Adrenal gland (tissue), 12 donors: ENCODE data around the gene SCP2D1. TPM values are rescaled to one million over a fixed set of nuclear protein-coding genes. Genes with fewer than 3 reads are reported as not detected.

ENCODE experiments used
- DNase-seq, 7 donors: peaks; one replicate each; pipeline ENCODE4 v3.0.0-alpha.2; 2019 to 2020
- H3K27ac ChIP-seq, 5 donors: fragments of 200-600 bp; sonication (generic) in 4 of 5; 1 replicate in 3 of 5; 2 replicates in 2 of 5; pipeline versions ENCODE4 v1.5.1 to v1.8.0; 2016 to 2020; ENCODE audit warnings: mild to moderate bottlenecking in 1 of 5
- H3K27me3 ChIP-seq: fragments of 200-600 bp; 2 replicates; pipeline ENCODE4 v1.8.0; 2021
- H3K36me3 ChIP-seq, 2 donors: fragments of 200-600 bp; replicated peaks in 1 of 2; 1 replicate in 1 of 2; 2 replicates in 1 of 2; pipeline versions ENCODE4 v1.5.1 to v1.8.0; 2018 to 2022
- H3K4me1 ChIP-seq, 2 donors: fragments of 200-600 bp; replicated peaks in 1 of 2; 1 replicate in 1 of 2; 2 replicates in 1 of 2; pipeline versions ENCODE4 v1.5.1 to v1.8.0; 2018 to 2021
- H3K4me3 ChIP-seq, 4 donors: fragments of 200-600 bp; sonication (generic) in 3 of 4; one replicate each; pipeline ENCODE4 v1.5.1; 2016 to 2018
- H3K9me3 ChIP-seq, 3 donors: fragments of 200-600 bp; sonication (generic) in 1 of 3; replicated peaks in 1 of 3; 1 replicate in 2 of 3; 2 replicates in 1 of 3; pipeline versions ENCODE4 v1.5.1 to v1.8.0; 2016 to 2021
- POLR2A ChIP-seq, 2 donors: fragments of 450-650 bp; IDR thresholded peaks; one replicate each; pipeline ENCODE4 v1.6.1; 2017; ENCODE audit warnings: antibody characterized with exemption in 2 of 2, mild to moderate bottlenecking in 2 of 2, moderate library complexity in 1 of 2
- WGBS, 4 donors: extraction: QIAGEN DNeasy Blood & Tissue Kit in 2 of 4; methylation state at CpG; one replicate each; pipeline versions ENCODE4 v1.1.5 to v1.1.7; 2013 to 2017; 5-methylcytosine and 5-hydroxymethylcytosine counted together
- intact Hi-C, 2 donors: fragments of 100-400 bp; cut with DNase I; formaldehyde crosslinking; loops; one replicate each; pipeline versions ENCODE4 v1.14.1 to v1.15.0; 2022 to 2023
- polyA plus RNA-seq, 3 donors: library from polyadenylated mRNA; stranded (reverse); fragments of 200-250 nt in 2 of 3; fragments of 350-450 nt in 1 of 3; fragmentation: Illumina TruSeq in 1 of 3; extraction: RNeasy Lipid Tissue Mini Kit (QIAGEN cat#74804) in 1 of 3; gene quantifications; one replicate each; pipeline ENCODE4 v1.2.3, GENCODE V29; 2013 to 2014
- total RNA-seq, 9 donors: library from RNA; depleted of rRNA in 4 of 9; stranded (reverse); fragments of >200 nt in 4 of 9; fragments of 120-200 nt in 1 of 9; fragmentation: NEBNext Ultra II Directional in 1 of 9; extraction: Animal tissue kit (Norgen Biotek cat#: 25700) in 1 of 9; gene quantifications; one replicate each; pipeline versions ENCODE4 v1.1.0 to v1.2.4, GENCODE V29; 2013 to 2023
- TF ChIP-seq, protein P1 (sequence below), 6 experiments: fragments of 450-650 bp in 4 of 6; fragments of 200-600 bp in 2 of 6; sonication (generic) in 1 of 6; IDR thresholded peaks; 1 replicate in 5 of 6; 2 replicates in 1 of 6; pipeline versions ENCODE4 v1.5.1 to v1.8.0; 2016 to 2021; ENCODE audit warnings: antibody characterized with exemption in 6 of 6, mild to moderate bottlenecking in 2 of 6, moderate library complexity in 1 of 6
- donor health status: healthy with polysubstance abuse.
- donor health status: Bipolar disorder and iron deficiency.
- donor health status: DM: yes; HTN: yes; CAD: no.
- donor health status: DM: no; HTN: no; CAD: no.
- donor health status: DM: no; HTN: no; CAD: no.
- donor health status: DM: yes; HTN: yes; CAD: no.

SCP2D1 gene
- total and polyA plus RNA-seq, 12 donors, result not detected

DNA sequence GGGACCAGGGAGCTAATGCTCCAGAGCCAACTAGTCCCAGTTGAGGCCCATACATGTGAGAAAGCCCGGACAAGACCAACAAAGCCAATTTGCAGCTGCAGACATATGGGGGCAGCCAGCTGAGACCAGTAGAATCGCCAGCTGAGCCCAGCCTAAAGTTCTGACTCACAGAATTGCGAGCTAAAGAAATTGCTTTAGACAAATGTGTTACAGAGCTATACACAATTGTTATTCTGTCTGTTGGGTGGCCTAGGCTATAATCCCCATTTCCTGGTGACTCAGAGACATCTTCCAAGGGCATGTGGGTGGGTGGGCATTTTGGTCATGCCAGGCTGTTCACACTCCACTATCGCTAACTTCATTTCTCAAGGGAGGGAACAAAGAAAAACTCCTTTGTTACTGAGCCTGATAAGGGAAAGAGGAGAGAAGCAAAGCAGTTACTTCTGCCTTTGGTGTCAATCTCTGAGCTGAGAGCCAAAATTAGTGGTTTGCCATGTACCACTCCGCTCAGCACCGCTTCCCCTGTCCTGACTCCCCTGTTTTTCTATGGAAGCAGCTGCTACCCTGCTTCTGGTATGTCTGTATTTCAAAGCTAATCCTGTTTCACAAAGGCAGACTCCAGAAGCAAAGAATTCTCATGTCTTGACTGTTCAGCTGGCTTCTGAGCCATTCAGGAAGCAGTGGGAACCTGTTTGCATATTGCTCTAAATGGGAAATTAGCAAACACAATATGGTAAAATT is 26.1 kb downstream of the SCP2D1 start:
- Histone ChIP-seq H3K27me3 (no peaks in the 10 kb centered on the region), H3K4me1 (no peaks in the 10 kb centered on the region), H3K4me3 (no peak overlapping the region), H3K9me3 (no peaks in the 10 kb centered on the region), H3K27ac (no peak overlapping the region), H3K36me3 (no peaks in the 10 kb centered on the region)
- DNase-seq, result no peak
- TF ChIP-seq, protein P1, sequence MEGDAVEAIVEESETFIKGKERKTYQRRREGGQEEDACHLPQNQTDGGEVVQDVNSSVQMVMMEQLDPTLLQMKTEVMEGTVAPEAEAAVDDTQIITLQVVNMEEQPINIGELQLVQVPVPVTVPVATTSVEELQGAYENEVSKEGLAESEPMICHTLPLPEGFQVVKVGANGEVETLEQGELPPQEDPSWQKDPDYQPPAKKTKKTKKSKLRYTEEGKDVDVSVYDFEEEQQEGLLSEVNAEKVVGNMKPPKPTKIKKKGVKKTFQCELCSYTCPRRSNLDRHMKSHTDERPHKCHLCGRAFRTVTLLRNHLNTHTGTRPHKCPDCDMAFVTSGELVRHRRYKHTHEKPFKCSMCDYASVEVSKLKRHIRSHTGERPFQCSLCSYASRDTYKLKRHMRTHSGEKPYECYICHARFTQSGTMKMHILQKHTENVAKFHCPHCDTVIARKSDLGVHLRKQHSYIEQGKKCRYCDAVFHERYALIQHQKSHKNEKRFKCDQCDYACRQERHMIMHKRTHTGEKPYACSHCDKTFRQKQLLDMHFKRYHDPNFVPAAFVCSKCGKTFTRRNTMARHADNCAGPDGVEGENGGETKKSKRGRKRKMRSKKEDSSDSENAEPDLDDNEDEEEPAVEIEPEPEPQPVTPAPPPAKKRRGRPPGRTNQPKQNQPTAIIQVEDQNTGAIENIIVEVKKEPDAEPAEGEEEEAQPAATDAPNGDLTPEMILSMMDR (IDR thresholded peaks at IDR 0.05), result no peak
- no peak for TF ChIP-seq POLR2A (IDR thresholded peaks at IDR 0.05)
- WGBS, 4 donors, result 84 to 94% (median 87%) methylated on average over 6 of the region's 6 CpGs
- intact Hi-C loops, result no loop called here

GRCh38 chr20:18840248-18840645 is 26.7 kb downstream of the SCP2D1 start:
- no peak overlapping the region for H3K27ac ChIP-seq
- H3K4me1 ChIP-seq, result no peaks in the 10 kb centered on the region
- intact Hi-C loops, result no loop called here
- no peak for DNase-seq
- TF ChIP-seq, protein P1 (IDR thresholded peaks at IDR 0.05), result no peak
- no peak for TF ChIP-seq POLR2A (IDR thresholded peaks at IDR 0.05)
- H3K4me3 ChIP-seq, result no peak overlapping the region
- no peaks in the 10 kb centered on the region for H3K36me3 ChIP-seq
- 83 to 89% (median 88%) methylated on average over 8 of the region's 8 CpGs for WGBS, 4 donors
- H3K9me3 ChIP-seq, result no peaks in the 10 kb centered on the region
- no peaks in the 10 kb centered on the region for H3K27me3 ChIP-seq

DNA sequence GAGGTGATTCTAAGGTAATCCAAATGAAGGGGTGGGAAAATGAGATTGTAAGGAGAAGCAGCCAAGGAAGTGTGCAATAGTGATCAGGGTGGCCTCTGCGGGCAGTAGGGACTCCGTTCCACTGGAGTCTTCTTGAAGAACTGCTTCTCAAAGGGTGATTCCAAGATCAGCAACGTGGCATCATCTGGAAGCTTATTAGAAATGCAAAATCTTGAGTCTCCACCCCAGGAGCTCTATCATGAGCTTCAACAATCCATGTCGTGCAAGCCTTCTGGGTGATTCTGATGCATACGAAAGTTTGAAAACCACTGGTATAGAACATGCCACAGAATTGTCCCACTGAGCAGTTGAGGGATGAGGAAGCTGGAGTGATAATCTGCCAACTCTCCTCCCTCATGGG is 31.4 kb downstream of the SCP2D1 start:
- no peak for DNase-seq
- intact Hi-C loops, result no loop called here
- TF ChIP-seq, protein P1 (IDR thresholded peaks at IDR 0.05), result no peak
- WGBS, 4 donors, result 62 to 73% (median 65%) methylated on average over 5 of the region's 5 CpGs
- Histone ChIP-seq H3K27me3 (no peaks in the 10 kb centered on the region), H3K36me3 (no peaks in the 10 kb centered on the region), H3K27ac (no peak overlapping the region), H3K4me3 (no peak overlapping the region), H3K9me3 (no peaks in the 10 kb centered on the region), H3K4me1 (no peaks in the 10 kb centered on the region)

GRCh38 chr20:18847226-18847755 is 33.7 kb downstream of the SCP2D1 start:
- no peak for DNase-seq
- 69 to 82% (median 77%) methylated on average over 7 of the region's 7 CpGs for WGBS, 4 donors
- intact Hi-C loops, result no loop called here

GRCh38 chr20:18849131-18849530 is 35.5 kb downstream of the SCP2D1 start:
- Histone ChIP-seq H3K27ac (no peak overlapping the region), H3K4me3 (no peak overlapping the region), H3K4me1 (no peaks in the 10 kb centered on the region), H3K9me3 (no peaks in the 10 kb centered on the region), H3K36me3 (no peaks in the 10 kb centered on the region), H3K27me3 (no peaks in the 10 kb centered on the region)
- DNase-seq, result no peak
- no peak for TF ChIP-seq POLR2A (IDR thresholded peaks at IDR 0.05)
- TF ChIP-seq, protein P1 (IDR thresholded peaks at IDR 0.05), result no peak
- intact Hi-C loops, result no loop called here
- WGBS, 4 donors, result 75 to 87% (median 81%) methylated on average over 3 of the region's 3 CpGs

More at GRCh38 chr20:18847226-18847755, 33.7 kb downstream of the SCP2D1 start:
- Histone ChIP-seq H3K36me3 (no peaks in the 10 kb centered on the region), H3K27me3 (no peaks in the 10 kb centered on the region), H3K27ac (no peak overlapping the region), H3K9me3 (no peaks in the 10 kb centered on the region), H3K4me3 (no peak overlapping the region), H3K4me1 (no peaks in the 10 kb centered on the region)
- no peak for TF ChIP-seq POLR2A (IDR thresholded peaks at IDR 0.05)
